Parathyroid adenoma (tissue), 2 donors: ENCODE results near the gene CLEC20A.

Source experiments
- H2AFZ ChIP-seq: fragments of 300-600 bp; sonication (generic); one replicate; pipeline ENCODE4 v1.7.0; 2017; ENCODE audit warnings: antibody characterized with exemption, mild to moderate bottlenecking
- H3K27ac ChIP-seq: fragments of 300-600 bp; sonication (generic); one replicate; pipeline ENCODE4 v1.7.0; 2017
- H3K27me3 ChIP-seq: fragments of 300-600 bp; sonication (generic); one replicate; pipeline ENCODE4 v1.7.0; 2017; ENCODE audit warnings: low read length; ENCODE audit not compliant: control insufficient read depth, insufficient read depth
- H3K36me3 ChIP-seq: fragments of 300-600 bp; sonication (generic); one replicate; pipeline ENCODE4 v1.7.0; 2017; ENCODE audit warnings: low read length; ENCODE audit not compliant: control insufficient read depth, insufficient read depth
- H3K4me1 ChIP-seq: fragments of 300-600 bp; sonication (generic); one replicate; pipeline ENCODE4 v1.7.0; 2017; ENCODE audit warnings: control low read depth
- H3K4me2 ChIP-seq: fragments of 300-600 bp; sonication (generic); one replicate; pipeline ENCODE4 v1.7.0; 2017; ENCODE audit warnings: low read length
- H3K4me3 ChIP-seq: fragments of 300-600 bp; sonication (generic); one replicate; pipeline ENCODE4 v1.7.0; 2017; ENCODE audit warnings: low read depth, low read length
- H3K79me2 ChIP-seq: fragments of 300-600 bp; sonication (generic); one replicate; pipeline ENCODE4 v1.7.0; 2017; ENCODE audit warnings: control low read depth
- H3K9ac ChIP-seq: fragments of 300-600 bp; sonication (generic); one replicate; pipeline ENCODE4 v1.7.0; 2017; ENCODE audit warnings: mild to moderate bottlenecking
- H3K9me3 ChIP-seq: fragments of 300-600 bp; sonication (generic); one replicate; pipeline ENCODE4 v1.7.0; 2017; ENCODE audit warnings: low read length; ENCODE audit not compliant: control insufficient read depth
- TF ChIP-seq, protein P1 (sequence below): fragments of 300-600 bp; sonication (generic); IDR thresholded peaks from one replicate; pipeline ENCODE4 v1.7.0; 2017; ENCODE audit warnings: antibody characterized with exemption, mild to moderate bottlenecking
- donor health status: primary hyperparathyroidism.

Gene CLEC20A

DNA sequence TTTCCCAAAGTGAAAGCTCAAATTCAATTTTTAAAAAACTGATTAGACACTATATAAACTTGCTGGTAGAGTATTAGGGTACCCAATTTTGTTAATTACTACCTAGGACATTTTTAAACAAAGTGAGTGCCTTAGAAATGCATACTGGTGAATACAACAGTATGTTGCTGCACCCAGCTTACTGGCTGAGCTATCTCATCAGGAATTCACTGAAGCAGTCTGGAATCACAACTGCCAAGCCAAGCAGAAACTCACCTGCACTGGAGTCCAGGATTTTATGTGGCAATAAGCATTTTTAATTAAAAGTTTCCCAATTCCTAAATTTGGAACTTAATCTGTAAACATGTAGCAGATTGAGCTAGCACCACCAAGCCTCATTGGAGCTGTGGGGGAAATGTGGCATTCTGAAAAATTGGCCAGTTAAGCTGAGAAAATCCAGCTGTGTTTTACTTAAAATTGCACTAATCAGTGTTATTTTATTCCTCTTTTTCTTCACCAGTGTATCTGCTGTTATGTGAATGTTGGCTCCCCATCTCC is 61.8 kb downstream of the CLEC20A start:
- H3K27ac ChIP-seq, result peak overlapping the region; percentile 69
- TF ChIP-seq, protein P1, sequence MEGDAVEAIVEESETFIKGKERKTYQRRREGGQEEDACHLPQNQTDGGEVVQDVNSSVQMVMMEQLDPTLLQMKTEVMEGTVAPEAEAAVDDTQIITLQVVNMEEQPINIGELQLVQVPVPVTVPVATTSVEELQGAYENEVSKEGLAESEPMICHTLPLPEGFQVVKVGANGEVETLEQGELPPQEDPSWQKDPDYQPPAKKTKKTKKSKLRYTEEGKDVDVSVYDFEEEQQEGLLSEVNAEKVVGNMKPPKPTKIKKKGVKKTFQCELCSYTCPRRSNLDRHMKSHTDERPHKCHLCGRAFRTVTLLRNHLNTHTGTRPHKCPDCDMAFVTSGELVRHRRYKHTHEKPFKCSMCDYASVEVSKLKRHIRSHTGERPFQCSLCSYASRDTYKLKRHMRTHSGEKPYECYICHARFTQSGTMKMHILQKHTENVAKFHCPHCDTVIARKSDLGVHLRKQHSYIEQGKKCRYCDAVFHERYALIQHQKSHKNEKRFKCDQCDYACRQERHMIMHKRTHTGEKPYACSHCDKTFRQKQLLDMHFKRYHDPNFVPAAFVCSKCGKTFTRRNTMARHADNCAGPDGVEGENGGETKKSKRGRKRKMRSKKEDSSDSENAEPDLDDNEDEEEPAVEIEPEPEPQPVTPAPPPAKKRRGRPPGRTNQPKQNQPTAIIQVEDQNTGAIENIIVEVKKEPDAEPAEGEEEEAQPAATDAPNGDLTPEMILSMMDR, result no peak

DNA sequence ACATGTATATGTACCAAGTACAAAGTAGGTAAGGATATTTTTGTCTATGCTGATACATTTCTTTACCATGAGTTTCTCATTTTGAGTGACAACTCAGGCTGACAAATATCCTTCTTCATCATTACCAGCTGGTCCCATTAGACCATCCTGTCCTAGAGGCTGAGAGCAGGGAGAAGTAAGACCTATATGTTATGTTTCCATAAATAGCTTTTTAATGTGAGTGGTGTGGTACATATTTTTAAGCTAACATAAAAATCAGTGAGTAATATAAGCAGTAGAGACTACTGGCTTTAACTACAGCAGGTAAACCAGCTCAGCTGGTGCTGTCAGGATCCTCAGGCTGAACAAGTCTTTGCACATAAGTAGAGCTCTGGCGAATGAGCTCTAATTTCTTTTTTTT is 62.4 kb downstream of the CLEC20A start:
- H3K79me2 ChIP-seq, result no peaks in the 10 kb centered on the region
- TF ChIP-seq, protein P1, result no peak
- no peak overlapping the region for H3K9ac ChIP-seq
- no peak overlapping the region for H3K27ac ChIP-seq
- no peak overlapping the region for H2AFZ ChIP-seq
- no peaks in the 10 kb centered on the region for H3K27me3 ChIP-seq
- peaks cover 8% of the 10 kb centered on the region for H3K4me1 ChIP-seq
- H3K4me2 ChIP-seq, result no peak overlapping the region
- H3K9me3 ChIP-seq, result no peaks in the 10 kb centered on the region
- H3K36me3 ChIP-seq, result no peaks in the 10 kb centered on the region
- no peak overlapping the region for H3K4me3 ChIP-seq

More for the DNA sequence above, 61.8 kb downstream of the CLEC20A start:
- Histone ChIP-seq H3K9me3 (no peaks in the 10 kb centered on the region), H3K36me3 (no peaks in the 10 kb centered on the region), H3K4me2 (peak overlapping the region; percentile 40), H3K9ac (no peak overlapping the region), H3K4me1 (peaks cover 8% of the 10 kb centered on the region), H2AFZ (peak overlapping the region; percentile 15), H3K4me3 (peak overlapping the region; percentile 28), H3K79me2 (no peaks in the 10 kb centered on the region), H3K27me3 (no peaks in the 10 kb centered on the region)
